NCI-H1048 (cell line): Measurements from ENCODE around the gene ZNF584.
A peak's percentile ranks its signal among the peaks of the same experiment; 100 is the strongest.
"Not testable (repeated sequence)": the region's sequence is repeated elsewhere in the genome, so short reads cannot be mapped to it uniquely, and the experiment has no call there.

Source experiments
- DNase-seq: peaks from one replicate; lab custom pipeline; 2025; lab: John Stamatoyannopoulos, UW

Gene ZNF584

DNA sequence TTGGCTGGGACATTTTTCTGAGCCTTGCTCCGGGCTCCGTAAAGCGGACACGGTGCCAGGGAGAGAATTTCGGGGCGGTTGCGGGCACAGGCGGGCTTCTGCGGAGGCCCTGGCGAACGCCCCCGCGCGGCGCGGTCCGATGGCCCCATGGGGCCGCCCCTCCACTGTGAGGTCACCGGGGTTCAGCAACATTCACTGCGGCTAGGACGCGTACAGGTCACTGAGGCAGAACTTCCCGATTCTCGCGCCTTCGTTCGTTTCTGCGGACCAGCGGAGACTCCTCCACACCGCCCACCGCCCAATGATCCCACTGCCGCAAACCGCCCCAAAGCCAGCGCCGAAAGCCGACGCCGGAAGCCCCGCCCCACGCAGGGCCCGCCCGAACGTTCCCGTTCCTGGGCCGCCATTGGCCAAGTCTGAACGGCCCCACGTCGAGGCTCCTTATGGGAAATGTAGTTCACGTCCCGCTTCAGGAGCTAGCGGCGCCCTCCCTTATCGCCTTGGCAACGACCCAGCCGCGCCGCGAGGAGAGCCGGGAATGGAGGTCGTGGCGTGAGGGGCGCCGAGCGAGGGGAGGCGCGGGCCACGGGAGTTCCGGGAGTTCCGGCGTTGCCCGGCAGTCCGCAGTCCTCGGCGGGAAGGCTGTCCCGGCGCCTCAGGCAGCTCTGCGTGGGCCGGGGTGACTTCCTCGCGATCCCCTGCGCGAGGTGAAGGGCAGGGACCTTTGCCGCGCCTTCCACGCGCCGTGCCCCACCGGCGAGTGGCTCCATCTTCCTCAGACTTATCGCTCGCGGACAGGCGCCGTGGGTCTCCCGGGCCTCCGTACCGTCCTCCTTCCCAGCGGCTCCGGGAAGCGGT, at the start of gene ZNF584:
TSS of gene ZNF584 (plus strand) at position 498 of the 858 bp plus-strand sequence. CDS start 499 bp downstream, outside the sequence.
- DNase-seq, result peak; percentile 94

GRCh38 chr19:58361900-58362271, 46.6 kb upstream of the ZNF584 start:
- DNase-seq, result no peak

GRCh38 chr19:58362272-58362994, 46.0 kb upstream of the ZNF584 start, which contains the start of gene ZNF497:
Gene ZNF497, minus strand, starts transcription at chr19:58362751. Its CDS starts 5,116 bp downstream, at chr19:58357635.
- DNase-seq, result peak; percentile 91

DNA sequence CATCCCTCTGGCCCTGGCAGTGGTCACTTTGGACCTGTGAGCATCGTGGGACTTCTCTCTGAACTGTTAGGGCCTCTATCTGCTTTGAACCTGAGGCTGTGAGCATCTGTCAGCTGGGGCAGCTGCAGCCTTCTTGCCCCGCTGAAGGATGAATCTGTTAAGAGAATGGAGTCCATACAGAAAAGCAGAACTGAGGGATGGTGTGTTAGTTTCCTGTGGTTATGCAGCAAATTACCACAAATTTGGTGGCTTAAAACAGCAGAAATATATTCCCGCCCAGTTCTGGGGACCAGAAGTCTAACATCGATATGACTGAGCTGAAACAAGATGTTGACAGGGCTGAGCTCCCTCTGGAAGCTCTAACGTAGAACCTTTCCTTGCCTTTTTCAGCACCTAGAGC, 44.3 kb upstream of the ZNF584 start:
- no peak for DNase-seq

GRCh38 chr19:58366585-58367430, 41.6 kb upstream of the ZNF584 start:
- DNase-seq, result no peak

DNA sequence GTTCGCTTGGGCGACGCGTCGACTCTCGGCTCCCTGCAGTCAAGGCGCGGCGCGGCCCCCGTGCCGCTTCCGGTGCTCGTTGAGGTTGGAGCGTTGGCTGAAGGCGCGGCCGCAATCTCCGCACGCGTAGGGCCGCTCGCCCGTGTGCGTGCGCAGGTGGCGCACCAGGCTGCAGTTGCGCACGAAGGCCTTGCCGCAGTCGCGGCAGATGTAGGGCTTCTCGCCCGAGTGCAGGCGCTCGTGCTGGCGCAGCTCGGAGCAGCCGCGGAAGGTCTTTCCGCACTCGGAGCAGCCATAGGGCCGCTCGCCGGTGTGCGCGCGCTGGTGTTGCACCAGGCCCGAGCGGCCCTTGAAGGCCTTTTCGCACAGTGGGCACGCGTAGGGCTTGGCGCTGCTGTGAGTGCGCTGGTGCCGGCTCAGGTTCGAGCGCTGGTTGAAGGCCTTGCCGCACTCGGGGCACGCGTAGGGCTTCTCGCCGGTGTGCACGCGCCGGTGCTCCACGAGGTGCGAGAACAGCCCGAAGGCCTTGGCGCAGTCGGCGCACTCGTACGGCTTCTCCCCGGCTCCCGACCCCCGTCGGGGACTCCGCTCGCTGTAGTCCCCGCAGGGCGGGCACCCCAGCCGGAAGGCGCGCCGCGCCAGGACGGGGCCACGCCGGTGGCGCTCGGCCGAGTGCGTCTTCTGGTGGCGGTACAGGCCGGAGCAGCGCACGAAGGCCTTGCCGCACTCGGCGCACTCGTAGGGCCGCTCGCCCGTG, 40.6 kb upstream of the ZNF584 start:
- DNase-seq, result no peak

DNA sequence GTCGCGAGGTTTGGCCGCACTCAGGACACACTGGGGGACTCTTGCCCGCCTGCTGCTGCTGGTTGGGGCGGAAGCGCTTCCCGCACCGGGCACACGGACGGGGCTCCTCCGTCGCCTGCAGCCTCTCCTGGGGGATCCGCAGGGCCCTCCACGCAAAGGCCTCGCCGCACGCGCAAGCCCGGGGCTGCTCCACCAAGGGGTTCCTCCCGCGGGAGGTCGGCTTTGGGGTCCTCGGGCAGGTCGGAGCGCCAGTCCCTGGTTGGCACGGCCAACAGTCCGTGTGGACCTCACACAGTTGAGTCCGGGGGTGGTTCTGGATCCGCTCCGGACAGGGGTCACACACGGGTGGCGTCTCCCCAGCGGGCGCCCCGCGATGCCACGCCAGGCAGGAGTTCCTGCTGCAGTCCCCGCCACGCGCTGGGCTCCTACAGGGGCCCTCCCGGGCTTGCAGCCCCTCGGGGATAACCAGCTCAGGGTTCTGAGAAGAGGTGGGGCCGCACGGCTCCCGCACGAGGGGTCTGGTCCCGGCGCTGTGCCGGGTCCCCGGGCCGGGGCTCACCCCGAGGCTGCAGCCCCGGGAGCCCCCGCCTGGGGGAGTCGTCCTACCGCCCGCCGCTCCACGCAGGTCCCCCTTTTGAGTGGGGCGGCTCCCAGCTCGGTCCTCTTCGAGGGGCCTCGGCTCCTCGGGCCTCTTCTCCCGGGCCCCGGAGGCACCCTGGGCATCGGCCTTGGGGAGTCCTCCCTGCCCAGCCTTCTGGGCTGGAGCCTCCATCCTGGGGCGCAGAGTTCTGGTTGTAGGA, 39.7 kb upstream of the ZNF584 start:
- DNase-seq, result no peak

DNA sequence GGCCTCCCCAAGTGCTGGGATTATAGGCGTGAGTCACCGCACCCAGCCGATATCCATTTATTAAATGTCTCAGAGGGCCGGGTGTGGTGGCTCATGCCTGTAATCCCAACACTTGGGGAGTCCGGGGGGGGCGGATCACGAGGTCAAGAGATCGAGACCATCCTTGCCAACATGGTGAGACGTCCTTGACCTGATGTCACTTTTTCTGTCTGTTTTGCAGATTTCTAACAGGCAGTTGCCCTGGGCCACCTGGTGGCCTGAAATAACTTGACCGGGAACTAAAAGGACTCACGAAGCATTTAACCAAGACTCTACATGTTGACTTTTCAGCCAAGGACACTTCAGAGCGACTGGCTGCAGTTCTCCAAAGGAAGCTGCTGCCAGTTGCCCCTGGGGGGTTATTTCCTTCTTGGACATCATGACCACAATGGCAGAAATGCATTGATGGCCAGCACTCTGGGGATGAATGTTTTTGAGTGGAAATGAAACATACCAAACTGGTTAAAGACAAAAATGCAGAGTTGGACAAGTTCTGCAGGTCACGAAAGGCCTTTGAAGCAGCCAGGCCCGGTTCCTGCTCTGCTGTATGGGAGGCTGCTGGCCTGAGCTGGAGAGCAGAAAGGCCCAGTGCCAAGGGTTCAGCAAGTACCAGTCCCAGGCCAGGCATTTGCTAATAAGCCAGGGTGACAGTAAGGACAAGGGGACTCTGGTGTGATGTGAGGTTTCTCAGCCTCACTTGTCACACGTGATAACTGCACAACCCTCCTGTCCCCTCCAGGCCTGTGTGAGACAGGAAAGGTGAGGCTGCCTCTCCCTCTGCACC, 35.9 kb upstream of the ZNF584 start:
- no peak for DNase-seq

GRCh38 chr19:58374200-58374599, 34.2 kb upstream of the ZNF584 start:
- DNase-seq, result no peak

DNA sequence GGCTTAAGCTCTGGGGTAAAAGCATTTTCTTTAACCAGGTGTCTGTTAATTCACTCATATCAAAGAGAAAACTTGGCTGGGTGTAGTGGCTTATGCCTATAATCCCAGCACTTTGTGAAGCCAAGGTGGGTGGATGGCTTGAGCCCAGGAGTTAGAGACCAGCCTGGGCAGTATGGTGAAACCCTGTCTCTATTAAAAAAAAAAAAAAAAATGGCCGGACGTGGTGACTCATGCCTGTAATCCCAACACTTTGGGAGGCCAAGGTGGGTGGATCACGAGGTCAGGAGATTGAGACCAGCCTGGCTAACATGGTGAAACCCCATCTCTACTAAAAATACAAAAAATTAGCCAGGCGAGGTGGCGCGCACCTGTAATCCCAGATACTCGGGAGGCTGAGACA, 31.7 kb upstream of the ZNF584 start:
- not testable (repeated sequence) for DNase-seq

DNA sequence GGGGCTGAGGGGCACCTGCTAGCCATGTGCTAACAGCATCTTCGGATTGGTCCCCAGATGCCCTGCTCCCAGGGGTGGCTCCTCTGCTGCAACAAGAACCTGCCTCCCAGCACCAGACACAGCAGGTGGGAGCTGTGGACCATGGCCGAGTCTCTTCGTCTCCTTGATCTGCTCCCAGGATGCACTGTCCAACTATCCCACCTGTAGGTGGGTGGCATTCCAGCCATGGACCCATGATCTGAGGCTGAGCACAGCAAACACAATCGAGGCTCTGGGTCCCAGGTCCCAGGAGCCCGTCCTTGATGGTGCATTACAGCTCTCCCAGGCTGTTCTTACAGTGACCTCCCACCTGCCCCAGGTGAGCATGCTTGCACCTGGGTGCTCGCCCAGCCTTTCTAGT, 29.2 kb upstream of the ZNF584 start:
- no peak for DNase-seq

- no peak for DNase-seq
Observed at GRCh38 chr19:58380037-58380661, 28.3 kb upstream of the ZNF584 start.

GRCh38 chr19:58380662-58381459, 27.6 kb upstream of the ZNF584 start, which contains the start of gene ZNF837:
Gene ZNF837, minus strand, starts transcription at chr19:58381030. Its CDS starts 11,698 bp downstream, at chr19:58369332.
- peak; percentile 99 for DNase-seq

- DNase-seq, result no peak
Observed at GRCh38 chr19:58381460-58382212, 26.8 kb upstream of the ZNF584 start.

- no peak for DNase-seq
Observed at GRCh38 chr19:58382997-58383603, 25.3 kb upstream of the ZNF584 start.

- DNase-seq, result no peak
Observed at GRCh38 chr19:58385313-58385890, 23.0 kb upstream of the ZNF584 start.
